ENCODE data around the gene IGFL4.

DNA sequence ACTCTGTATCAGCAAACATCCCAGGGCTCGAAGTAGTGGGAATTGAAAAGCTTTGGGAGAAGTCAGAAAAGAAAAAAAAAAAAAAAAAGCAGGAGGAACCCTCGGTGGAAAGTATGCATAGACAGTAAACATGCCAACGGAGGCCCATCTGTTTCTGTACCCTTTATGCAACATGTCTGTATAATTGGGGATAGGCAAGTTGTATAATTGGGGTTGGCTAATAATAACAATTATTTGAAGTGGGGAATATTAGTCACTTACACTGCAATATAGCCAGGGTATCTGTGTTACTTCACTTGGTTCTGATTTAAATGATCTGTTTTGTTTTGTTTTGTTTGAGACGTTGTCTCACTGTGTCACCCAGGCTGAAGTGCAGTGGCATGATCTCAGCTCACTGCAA lies 12.1 kb upstream of the IGFL4 start:
- TF ChIP-seq EZH2phosphoT487 (IDR thresholded peaks at IDR 0.05; ENCODE audit: borderline replicate concordance, low read length) (no peak), CTCF (conservative IDR thresholded peaks at IDR 0.05; ENCODE audit: low read depth, low read length) (no peak)
